ENCODE measurements around the gene TRANK1.

TRANK1 gene

DNA sequence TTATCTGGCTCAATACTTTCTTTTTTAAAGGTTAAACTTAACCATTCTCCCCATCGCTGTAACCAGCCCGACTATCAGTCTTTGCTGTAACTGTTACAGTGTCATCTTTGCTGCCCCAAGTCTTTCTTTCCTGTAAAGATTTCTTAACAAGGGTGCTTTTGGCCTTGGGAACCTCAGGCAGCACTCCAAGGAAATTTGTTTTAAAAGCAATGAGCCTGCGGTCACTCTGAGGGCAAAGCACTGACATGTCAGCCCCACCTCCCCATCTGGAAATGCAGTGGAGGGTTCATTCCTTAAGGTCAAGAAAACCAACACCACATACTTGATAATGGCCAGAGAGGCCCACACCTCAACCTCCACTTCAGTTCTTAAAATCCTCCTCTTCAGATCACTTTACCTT is 3.2 kb downstream of the TRANK1 start:
- Histone ChIP-seq H3K4me3 (ENCODE audit: low read length) (no peak overlapping the region), H4K20me1 (ENCODE audit: insufficient read depth, low read length) (no peaks in the 10 kb centered on the region), H2AFZ (ENCODE audit: low read length) (no peak overlapping the region), H3K9me3 (replicated peaks; ENCODE audit: insufficient read depth, low read length) (no peaks in the 10 kb centered on the region), H3K27ac (ENCODE audit: low read length) (no peak overlapping the region), H3K4me2 (ENCODE audit: low read depth, low read length) (no peak overlapping the region), H3K4me1 (ENCODE audit: low read length) (no peaks in the 10 kb centered on the region), H3K9me2 (replicated peaks; ENCODE audit: insufficient read depth, low read length) (no peaks in the 10 kb centered on the region), H3K9ac (ENCODE audit: low read length) (no peak overlapping the region), H3K79me2 (ENCODE audit: low read length) (no peaks in the 10 kb centered on the region), H3K36me3 (replicated peaks; ENCODE audit: insufficient read depth, low read length) (no peaks in the 10 kb centered on the region), H3F3A (ENCODE audit: insufficient read depth, low read length) (no peaks in the 10 kb centered on the region), H3K27me3 (replicated peaks; ENCODE audit: insufficient read depth, low read length) (peaks cover 14% of the 10 kb centered on the region)
- DNase-seq = no peak
- TF ChIP-seq EZH2 (optimal IDR thresholded peaks at IDR 0.05; ENCODE audit: low read depth, low read length) (no peak), EZH2phosphoT487 (IDR thresholded peaks at IDR 0.05; ENCODE audit: low read length) (no peak)
- TF ChIP-seq, protein P1, sequence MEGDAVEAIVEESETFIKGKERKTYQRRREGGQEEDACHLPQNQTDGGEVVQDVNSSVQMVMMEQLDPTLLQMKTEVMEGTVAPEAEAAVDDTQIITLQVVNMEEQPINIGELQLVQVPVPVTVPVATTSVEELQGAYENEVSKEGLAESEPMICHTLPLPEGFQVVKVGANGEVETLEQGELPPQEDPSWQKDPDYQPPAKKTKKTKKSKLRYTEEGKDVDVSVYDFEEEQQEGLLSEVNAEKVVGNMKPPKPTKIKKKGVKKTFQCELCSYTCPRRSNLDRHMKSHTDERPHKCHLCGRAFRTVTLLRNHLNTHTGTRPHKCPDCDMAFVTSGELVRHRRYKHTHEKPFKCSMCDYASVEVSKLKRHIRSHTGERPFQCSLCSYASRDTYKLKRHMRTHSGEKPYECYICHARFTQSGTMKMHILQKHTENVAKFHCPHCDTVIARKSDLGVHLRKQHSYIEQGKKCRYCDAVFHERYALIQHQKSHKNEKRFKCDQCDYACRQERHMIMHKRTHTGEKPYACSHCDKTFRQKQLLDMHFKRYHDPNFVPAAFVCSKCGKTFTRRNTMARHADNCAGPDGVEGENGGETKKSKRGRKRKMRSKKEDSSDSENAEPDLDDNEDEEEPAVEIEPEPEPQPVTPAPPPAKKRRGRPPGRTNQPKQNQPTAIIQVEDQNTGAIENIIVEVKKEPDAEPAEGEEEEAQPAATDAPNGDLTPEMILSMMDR (IDR thresholded peaks at IDR 0.05; ENCODE audit: low read length) = no peak

GRCh38 chr3:36941162-36941561 is 3.7 kb downstream of the TRANK1 start:
- Histone ChIP-seq H3K4me3 (ENCODE audit: low read length) (no peak overlapping the region), H3K4me1 (ENCODE audit: low read length) (no peaks in the 10 kb centered on the region), H3K9ac (ENCODE audit: low read length) (no peak overlapping the region), H2AFZ (ENCODE audit: low read length) (no peak overlapping the region), H4K20me1 (ENCODE audit: insufficient read depth, low read length) (no peaks in the 10 kb centered on the region), H3K9me3 (replicated peaks; ENCODE audit: insufficient read depth, low read length) (no peaks in the 10 kb centered on the region), H3K36me3 (replicated peaks; ENCODE audit: insufficient read depth, low read length) (no peaks in the 10 kb centered on the region), H3K4me2 (ENCODE audit: low read depth, low read length) (no peak overlapping the region), H3K27ac (ENCODE audit: low read length) (no peak overlapping the region), H3K79me2 (ENCODE audit: low read length) (no peaks in the 10 kb centered on the region), H3K9me2 (replicated peaks; ENCODE audit: insufficient read depth, low read length) (no peaks in the 10 kb centered on the region), H3K27me3 (replicated peaks; ENCODE audit: insufficient read depth, low read length) (peaks cover 14% of the 10 kb centered on the region), H3F3A (ENCODE audit: insufficient read depth, low read length) (no peaks in the 10 kb centered on the region)
- no peak for TF ChIP-seq EZH2phosphoT487 (IDR thresholded peaks at IDR 0.05; ENCODE audit: low read length)
- TF ChIP-seq, protein P1 (IDR thresholded peaks at IDR 0.05; ENCODE audit: low read length) = no peak
- no peak for TF ChIP-seq EZH2 (optimal IDR thresholded peaks at IDR 0.05; ENCODE audit: low read depth, low read length)
- no peak for DNase-seq

GRCh38 chr3:36937492-36937891 is 7.4 kb downstream of the TRANK1 start:
- Histone ChIP-seq H3K27me3 (replicated peaks; ENCODE audit: insufficient read depth, low read length) (no peaks in the 10 kb centered on the region), H3K9me2 (replicated peaks; ENCODE audit: insufficient read depth, low read length) (no peaks in the 10 kb centered on the region), H2AFZ (ENCODE audit: low read length) (no peak overlapping the region), H3K27ac (ENCODE audit: low read length) (no peak overlapping the region), H3K79me2 (ENCODE audit: low read length) (no peaks in the 10 kb centered on the region), H3K4me1 (ENCODE audit: low read length) (no peaks in the 10 kb centered on the region), H3K9ac (ENCODE audit: low read length) (no peak overlapping the region), H4K20me1 (ENCODE audit: insufficient read depth, low read length) (no peaks in the 10 kb centered on the region), H3K36me3 (replicated peaks; ENCODE audit: insufficient read depth, low read length) (no peaks in the 10 kb centered on the region), H3F3A (ENCODE audit: insufficient read depth, low read length) (no peaks in the 10 kb centered on the region), H3K9me3 (replicated peaks; ENCODE audit: insufficient read depth, low read length) (no peaks in the 10 kb centered on the region), H3K4me3 (ENCODE audit: low read length) (no peak overlapping the region), H3K4me2 (ENCODE audit: low read depth, low read length) (no peak overlapping the region)
- DNase-seq = no peak
- TF ChIP-seq EZH2 (optimal IDR thresholded peaks at IDR 0.05; ENCODE audit: low read depth, low read length) (no peak), EZH2phosphoT487 (IDR thresholded peaks at IDR 0.05; ENCODE audit: low read length) (no peak)
- TF ChIP-seq, protein P1 (IDR thresholded peaks at IDR 0.05; ENCODE audit: low read length) = no peak

All from MM.1S (cell line).